Right kidney (tissue), 9 donors: ENCODE results near the gene CCDC81.
"Not testable (repeated sequence)": the region's sequence is repeated elsewhere in the genome, so short reads cannot be mapped to it uniquely, and the experiment has no call there.

Experiments used
- DNase-seq: peaks from one replicate; pipeline ENCODE4 v3.0.0-alpha.2; 2016
- long read RNA-seq, 8 donors: transcript quantifications; one replicate each; lab custom pipeline, GENCODE V29; 2026

Gene CCDC81
- long read RNA-seq, donor 1: 0 reads
- long read RNA-seq, donor 2: 0 reads
- long read RNA-seq, donor 3: 0 reads
- long read RNA-seq, donor 4: 0 reads
- long read RNA-seq, donor 5, partial matches to known transcripts: 0 of 1 reads
- long read RNA-seq, donor 5, other reads (novel, unspliced or antisense): 0 of 1 reads
- long read RNA-seq, donor 6: 0 reads
- long read RNA-seq, donor 7, partial matches to known transcripts: 0 of 1 reads
- long read RNA-seq, donor 7, other reads (novel, unspliced or antisense): 0 of 1 reads
- long read RNA-seq, donor 8: 0 reads

DNA sequence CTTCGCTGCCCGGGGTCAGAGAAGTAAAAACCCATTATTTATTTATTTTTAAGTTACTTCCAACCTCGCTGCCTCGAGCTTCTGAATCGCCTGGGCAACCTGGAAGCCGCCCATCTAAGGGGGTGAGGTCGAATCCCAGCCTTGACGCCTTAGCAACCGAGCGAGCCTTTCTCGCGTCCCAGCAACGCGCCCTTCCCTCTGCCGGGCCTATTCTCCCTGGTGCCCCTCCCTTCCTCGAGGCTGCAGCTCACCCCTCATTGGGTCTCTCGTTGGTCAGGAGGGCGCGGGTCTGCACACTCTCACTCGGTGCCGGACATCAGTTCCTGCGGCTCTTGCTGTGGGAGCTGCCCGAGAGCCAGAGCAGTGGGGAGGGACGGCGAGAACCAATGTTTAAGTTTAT is at the start of gene CCDC81:
Gene CCDC81, plus strand, starts transcription at position 302 of the 400 bp plus-strand sequence. CDS start 277 bp downstream, outside the sequence.
- DNase-seq: peak; percentile 33

GRCh38 chr11:86335131-86335767 is 39.4 kb upstream of the CCDC81 start:
- DNase-seq: no peak

DNA sequence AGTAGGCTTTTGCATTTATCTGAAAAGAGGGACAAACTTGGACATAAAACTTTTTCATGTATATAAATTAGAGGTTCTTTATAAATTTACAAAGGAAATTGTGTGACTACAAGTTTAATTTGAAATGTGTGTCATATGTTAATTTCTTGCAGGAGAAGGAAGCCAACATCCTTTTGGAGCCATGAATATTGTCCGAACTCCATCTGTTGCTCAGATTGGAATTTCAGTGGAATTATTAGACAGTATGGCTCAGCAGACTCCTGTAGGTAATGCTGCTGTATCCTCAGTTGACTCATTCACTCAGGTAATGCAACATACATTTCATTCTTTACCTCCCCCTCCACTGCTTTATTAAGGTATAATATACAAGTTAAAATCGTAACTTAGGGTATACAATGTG is 37.5 kb upstream of the CCDC81 start:
- DNase-seq: no peak

DNA sequence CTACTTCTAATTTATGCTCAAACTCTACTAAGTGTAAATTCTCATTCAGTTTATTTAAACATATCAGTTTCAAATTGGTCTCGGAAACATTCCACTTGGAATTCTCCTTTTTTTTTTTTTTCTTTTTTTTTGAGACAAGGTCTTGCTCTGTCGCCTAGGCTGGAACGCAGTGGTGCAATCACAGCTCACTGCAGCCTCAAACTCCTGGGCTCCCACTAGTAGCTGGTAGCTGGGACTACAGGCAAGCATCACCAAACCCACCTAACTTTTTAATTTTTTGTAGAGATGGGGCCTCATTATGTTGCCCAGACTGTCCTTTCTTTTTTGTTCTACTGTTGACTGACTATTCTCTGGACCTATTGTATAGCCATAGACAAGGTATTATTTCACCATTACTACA is 33.3 kb upstream of the CCDC81 start:
- no peak for DNase-seq

GRCh38 chr11:86346513-86346912 is 28.2 kb upstream of the CCDC81 start:
- no peak for DNase-seq

DNA sequence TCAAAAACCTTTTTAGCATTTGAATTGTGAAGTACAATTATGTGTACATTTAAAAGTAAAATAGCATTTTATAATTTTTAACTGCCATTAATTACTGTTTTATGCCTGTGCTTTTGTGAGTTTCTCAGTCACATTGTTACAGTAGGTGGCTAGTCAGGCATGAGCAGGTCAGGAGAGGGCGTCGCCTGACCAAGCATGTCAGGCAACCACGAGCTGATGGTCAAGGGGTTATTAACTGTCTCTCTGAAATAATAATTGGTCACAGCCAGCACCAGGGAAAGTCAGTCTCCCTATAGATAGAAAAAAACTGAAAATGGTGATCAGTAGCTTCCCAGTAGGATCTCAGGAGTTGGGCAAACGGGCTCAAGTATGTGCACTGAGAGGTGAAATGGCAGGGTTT is 19.4 kb upstream of the CCDC81 start:
- no peak for DNase-seq

- not testable (repeated sequence) for DNase-seq
Observed at GRCh38 chr11:86357412-86357811, 17.3 kb upstream of the CCDC81 start.

GRCh38 chr11:86358720-86359119 is 16.0 kb upstream of the CCDC81 start:
- no peak for DNase-seq

- DNase-seq: no peak
Observed at GRCh38 chr11:86360775-86361395, 13.8 kb upstream of the CCDC81 start.

DNA sequence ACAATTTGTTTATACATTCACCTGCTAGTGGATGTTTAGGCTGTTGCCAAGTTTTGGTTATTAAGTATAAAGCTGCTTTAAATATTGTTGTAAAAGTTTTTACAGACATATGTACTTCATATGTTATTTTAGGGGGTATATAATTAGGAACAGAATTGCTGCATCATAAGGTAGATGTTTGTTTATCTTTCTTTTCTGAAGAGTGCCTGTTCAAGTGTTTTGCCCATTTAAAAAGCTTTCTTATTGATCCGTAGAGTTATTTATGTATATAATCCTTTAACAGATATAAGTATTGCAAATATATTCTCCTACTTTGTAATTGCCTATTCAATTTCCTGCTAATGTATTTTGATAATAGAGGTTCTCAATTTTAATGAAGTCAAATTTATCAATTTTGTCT is 11.3 kb upstream of the CCDC81 start:
- DNase-seq: no peak

- no peak for DNase-seq
Observed at GRCh38 chr11:86365546-86365945, 9.1 kb upstream of the CCDC81 start.

GRCh38 chr11:86369668-86370067 is 5.0 kb upstream of the CCDC81 start:
- no peak for DNase-seq

GRCh38 chr11:86370171-86370570 is 4.5 kb upstream of the CCDC81 start:
- DNase-seq: no peak

DNA sequence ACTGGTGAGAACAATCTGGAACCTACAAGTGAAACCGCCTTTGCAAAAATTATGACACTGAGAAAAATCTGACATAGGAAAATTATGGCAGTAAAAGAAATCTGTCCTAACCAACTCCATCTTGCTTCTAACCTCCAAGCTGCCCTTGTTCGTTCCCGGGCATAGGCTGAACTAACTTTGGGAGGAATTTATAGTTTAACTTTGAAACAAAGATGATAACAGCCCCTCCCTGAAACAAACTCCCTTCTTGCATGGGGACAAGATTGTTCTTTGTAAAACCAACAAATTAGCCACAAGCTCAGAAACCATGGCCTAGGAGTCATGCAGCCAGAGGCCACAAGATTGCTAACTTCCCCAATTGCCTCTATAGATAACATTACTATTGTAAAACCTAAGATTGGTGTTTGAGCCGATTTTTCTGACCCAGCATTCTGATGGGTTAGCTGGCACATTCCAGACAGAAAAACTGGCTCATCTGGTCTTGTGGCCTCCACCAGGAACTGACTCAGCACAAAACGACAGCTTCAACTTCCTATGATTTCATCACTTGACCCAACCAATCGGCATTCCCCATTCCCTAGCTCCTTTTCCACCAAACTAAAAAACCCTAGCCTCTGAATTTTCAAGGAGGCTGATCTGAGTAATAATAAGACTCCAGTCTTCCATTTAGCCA is 3.6 kb upstream of the CCDC81 start:
- DNase-seq: no peak

DNA sequence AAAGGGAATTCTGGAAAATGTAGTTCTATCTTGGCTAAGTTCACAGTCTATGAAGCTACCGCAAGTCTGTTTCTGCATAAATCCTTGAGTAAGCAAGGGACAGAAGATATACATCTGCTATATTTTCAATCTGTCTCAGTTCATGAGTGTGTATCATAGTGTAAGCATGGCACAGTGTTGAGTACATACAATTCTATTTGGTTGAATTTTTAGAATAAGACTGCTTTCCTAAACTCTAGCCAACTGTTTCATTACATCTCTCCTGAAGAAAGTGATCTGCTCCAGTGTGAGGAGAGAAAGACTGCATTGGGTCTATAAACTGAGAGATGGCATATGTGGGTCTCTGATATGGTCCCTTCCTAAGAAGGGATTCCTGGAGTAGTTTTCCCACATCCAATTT is 2.6 kb upstream of the CCDC81 start:
- no peak for DNase-seq

DNA sequence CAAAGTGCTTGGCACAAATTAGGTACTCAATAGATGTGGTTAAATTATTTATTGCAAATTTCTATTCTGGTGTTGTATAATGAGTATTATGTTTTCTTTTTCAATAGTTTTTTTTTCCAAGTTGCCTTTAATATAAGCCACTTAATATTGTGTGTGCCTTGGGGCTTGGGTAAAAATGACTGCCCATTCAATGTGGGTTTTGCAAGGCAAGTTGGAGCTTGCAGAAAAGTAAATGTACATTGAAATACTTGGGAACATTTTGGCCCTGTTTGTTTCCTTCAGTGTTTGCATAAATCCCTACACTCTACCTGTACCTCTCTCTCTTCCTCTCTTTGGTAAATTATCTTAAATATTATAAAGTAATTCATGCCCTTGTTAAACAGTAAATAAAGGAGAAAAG is 2.1 kb upstream of the CCDC81 start:
- no peak for DNase-seq

GRCh38 chr11:86374069-86374468 is 618 bp upstream of the CCDC81 start:
- DNase-seq: no peak

DNA sequence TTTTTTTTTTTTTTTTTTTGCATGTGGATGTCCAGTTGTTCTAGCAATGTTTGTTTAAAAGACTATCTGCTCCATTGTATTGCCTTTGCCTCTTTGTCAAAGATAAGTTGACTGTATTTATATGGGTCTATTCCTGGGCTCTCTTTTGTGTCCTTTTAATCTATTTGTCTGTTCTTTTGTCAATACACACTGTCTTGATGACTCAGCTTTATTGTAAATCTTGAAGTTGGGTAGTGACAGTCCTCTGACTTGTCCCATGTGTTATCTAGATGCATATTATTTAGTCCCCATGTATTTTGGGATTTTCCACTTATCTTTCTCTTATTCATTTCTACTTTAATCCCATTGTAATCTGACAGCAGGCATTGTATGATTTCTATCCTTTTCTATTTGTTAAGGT is 3.3 kb downstream of the CCDC81 start:
- DNase-seq: no peak

- DNase-seq: no peak
Observed at GRCh38 chr11:86380295-86381059, 5.8 kb downstream of the CCDC81 start.

DNA sequence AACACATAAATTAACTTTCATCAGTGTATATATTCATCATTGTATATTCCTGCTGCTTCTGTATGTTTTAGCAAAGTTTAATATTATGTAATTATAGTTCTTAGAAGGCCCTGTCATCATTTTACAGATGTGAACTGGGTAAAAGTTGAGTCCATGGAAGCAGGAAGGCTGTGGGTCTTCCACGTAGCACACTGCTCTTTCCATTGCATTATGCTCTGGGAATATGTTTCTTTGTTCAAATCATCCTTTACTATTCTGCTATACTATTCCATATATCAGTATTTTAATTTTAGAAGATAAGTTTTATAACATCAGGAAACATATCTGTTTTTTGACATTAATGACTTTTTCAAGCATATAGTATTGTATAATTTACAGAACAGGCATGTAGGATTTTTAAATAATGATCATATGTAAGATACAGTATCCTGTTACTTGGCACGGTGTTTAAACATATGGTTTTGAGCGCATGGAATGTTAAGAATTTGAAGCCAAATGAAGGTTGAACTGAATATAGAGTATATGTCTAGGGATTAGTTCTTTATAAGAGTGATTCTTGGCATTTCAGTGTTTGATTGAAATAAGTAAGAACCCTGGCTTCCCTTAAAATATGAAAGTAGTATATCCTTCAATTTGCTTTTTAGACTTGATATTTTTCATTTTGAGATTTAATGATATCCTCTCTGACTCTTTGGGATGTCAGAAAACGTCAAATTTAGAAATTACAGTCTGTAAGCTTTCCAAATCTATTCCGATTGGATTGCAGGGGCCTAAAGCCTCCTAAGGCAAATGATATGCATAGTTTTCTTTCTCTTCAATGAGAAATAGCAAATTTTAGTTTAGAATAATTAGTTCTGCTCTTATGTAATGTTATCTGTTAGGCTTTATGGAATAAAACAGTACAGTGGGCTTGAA is 8.6 kb downstream of the CCDC81 start:
- DNase-seq: no peak

DNA sequence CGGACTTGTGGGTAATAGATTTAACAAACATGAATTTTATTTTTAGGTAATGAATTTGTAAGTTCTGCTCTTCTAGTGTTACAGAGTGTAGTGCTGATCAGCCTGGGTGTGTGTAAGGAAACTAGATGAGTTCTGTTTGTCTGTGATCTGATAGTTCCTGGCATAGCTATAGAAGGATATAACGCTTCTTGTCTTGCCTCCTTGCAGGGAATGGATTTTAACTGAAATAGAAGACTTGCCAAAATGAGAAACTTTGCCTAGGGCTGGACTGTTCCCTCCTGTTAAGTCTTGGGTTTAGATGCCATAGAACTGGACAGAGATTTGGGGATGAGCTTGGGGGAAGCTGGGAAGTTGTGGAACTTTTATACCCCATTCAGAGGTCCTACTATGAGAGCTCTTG is 11.6 kb downstream of the CCDC81 start:
- DNase-seq: no peak
